ENCODE measurements around the gene FLOT1.

The FLOT1 gene

GRCh38 chr6:30700340-30700739, 42.1 kb downstream of the FLOT1 start:
- DNase-seq (ENCODE audit: low read depth) = no peak

- DNase-seq (ENCODE audit: low read depth) = no peak
Observed at GRCh38 chr6:30696432-30696831, 46.1 kb downstream of the FLOT1 start.

- DNase-seq (ENCODE audit: low read depth) = no peak
Observed at GRCh38 chr6:30691208-30691847, 51.2 kb downstream of the FLOT1 start.

GRCh38 chr6:30690403-30691207, 51.9 kb downstream of the FLOT1 start, which contains the start of gene NRM:
Gene NRM, minus strand, starts transcription at chr6:30690984. Its CDS starts 10 bp downstream, at chr6:30690974.
- peak; percentile 80 for DNase-seq (ENCODE audit: low read depth)

- no peak for DNase-seq (ENCODE audit: low read depth)
Observed at GRCh38 chr6:30689985-30690384, 52.5 kb downstream of the FLOT1 start.

GRCh38 chr6:30689022-30689865, 53.2 kb downstream of the FLOT1 start:
- DNase-seq (ENCODE audit: low read depth) = no peak

GRCh38 chr6:30688569-30688968, 53.9 kb downstream of the FLOT1 start:
- no peak for DNase-seq (ENCODE audit: low read depth)

- no peak for DNase-seq (ENCODE audit: low read depth)
Observed at GRCh38 chr6:30687659-30688431, 54.6 kb downstream of the FLOT1 start.

GRCh38 chr6:30686908-30687658, 55.4 kb downstream of the FLOT1 start:
- DNase-seq (ENCODE audit: low read depth) = peak; percentile 83

GRCh38 chr6:30686009-30686907, 56.2 kb downstream of the FLOT1 start, which contains the start of gene PPP1R18:
Gene PPP1R18, minus strand, starts transcription at chr6:30686645. Its CDS starts 627 bp downstream, at chr6:30686018.
- DNase-seq (ENCODE audit: low read depth) = peak; percentile 86

GRCh38 chr6:30685157-30686008, 57.1 kb downstream of the FLOT1 start:
- no peak for DNase-seq (ENCODE audit: low read depth)

GRCh38 chr6:30684386-30685156, 57.9 kb downstream of the FLOT1 start:
- DNase-seq (ENCODE audit: low read depth) = peak; percentile 49

- DNase-seq (ENCODE audit: low read depth) = no peak
Observed at GRCh38 chr6:30683980-30684338, 58.5 kb downstream of the FLOT1 start.

- DNase-seq (ENCODE audit: low read depth) = no peak
Observed at GRCh38 chr6:30683183-30683979, 59.1 kb downstream of the FLOT1 start.

- peak; percentile 81 for DNase-seq (ENCODE audit: low read depth)
Observed at GRCh38 chr6:30682143-30683117, 60.1 kb downstream of the FLOT1 start.

GRCh38 chr6:30681766-30682142, 60.7 kb downstream of the FLOT1 start:
- no peak for DNase-seq (ENCODE audit: low read depth)
